ENCODE data around the gene PSMB3. TPM values are rescaled to one million over a fixed set of nuclear protein-coding genes. Genes with fewer than 3 reads are reported as not detected.

Gene PSMB3
- total RNA-seq, 1 donor from 2014 or later: 128 TPM

GRCh38 chr17:38796451-38797157, 44.1 kb downstream of the PSMB3 start:
- H3K27ac ChIP-seq: no peak overlapping the region
- no peak for DNase-seq
- intact Hi-C loops (cut with DNase I): no loop called here
- ATAC-seq: no peak
- peaks cover 42% of the 10 kb centered on the region for H3K4me1 ChIP-seq
- no peaks in the 10 kb centered on the region for H3K9me3 ChIP-seq
- H3K27me3 ChIP-seq (ENCODE audit: low read depth): no peaks in the 10 kb centered on the region
- H3K36me3 ChIP-seq: peaks cover 23% of the 10 kb centered on the region
- H3K4me3 ChIP-seq: peak overlapping the region; percentile 98
- TF ChIP-seq CTCF (IDR thresholded peaks at IDR 0.05): no peak

- H3K27me3 ChIP-seq (ENCODE audit: low read depth): no peaks in the 10 kb centered on the region
- peak overlapping the region; percentile 98 for H3K4me3 ChIP-seq
- ATAC-seq (no peak), DNase-seq (no peak)
- no peak for TF ChIP-seq CTCF (IDR thresholded peaks at IDR 0.05)
- intact Hi-C loops (cut with DNase I): no loop called here
- no peaks in the 10 kb centered on the region for H3K9me3 ChIP-seq
- peaks cover 42% of the 10 kb centered on the region for H3K4me1 ChIP-seq
- H3K27ac ChIP-seq: no peak overlapping the region
- peaks cover 26% of the 10 kb centered on the region for H3K36me3 ChIP-seq
These were observed 44.6 kb downstream of the PSMB3 start for GRCh38 chr17:38797158-38797490.

GRCh38 chr17:38797828-38798227, 45.3 kb downstream of the PSMB3 start:
- no peaks in the 10 kb centered on the region for H3K9me3 ChIP-seq
- peak overlapping the region; percentile 99 for H3K27ac ChIP-seq
- H3K36me3 ChIP-seq: peaks cover 27% of the 10 kb centered on the region
- no peaks in the 10 kb centered on the region for H3K27me3 ChIP-seq (ENCODE audit: low read depth)
- DNase-seq (no peak), ATAC-seq (no peak)
- H3K4me3 ChIP-seq: peak overlapping the region; percentile 98
- no peak for TF ChIP-seq CTCF (IDR thresholded peaks at IDR 0.05)
- peaks cover 42% of the 10 kb centered on the region for H3K4me1 ChIP-seq
- intact Hi-C loops (cut with DNase I): no loop called here

- intact Hi-C loops (cut with DNase I): no loop called here
- DNase-seq (peak; percentile 70), ATAC-seq (peak; percentile 41 to 50)
- Histone ChIP-seq H3K27ac (peak overlapping the region; percentile 99), H3K27me3 (ENCODE audit: low read depth) (no peaks in the 10 kb centered on the region), H3K36me3 (peaks cover 37% of the 10 kb centered on the region), H3K9me3 (no peaks in the 10 kb centered on the region), H3K4me1 (peaks cover 42% of the 10 kb centered on the region), H3K4me3 (peak overlapping the region; percentile 98)
- TF ChIP-seq CTCF (IDR thresholded peaks at IDR 0.05): no peak
These were observed 46.3 kb downstream of the PSMB3 start for GRCh38 chr17:38798614-38799500.

- Histone ChIP-seq H3K9me3 (no peaks in the 10 kb centered on the region), H3K4me1 (peaks cover 42% of the 10 kb centered on the region), H3K36me3 (peaks cover 45% of the 10 kb centered on the region), H3K27me3 (ENCODE audit: low read depth) (no peaks in the 10 kb centered on the region), H3K4me3 (peak within 1 kb of the TSS; percentile 98), H3K27ac (peak within 1 kb of the TSS; percentile 99)
- intact Hi-C loops (cut with DNase I): no loop called here
- peak; percentile 98 for DNase-seq
- peak; percentile 97 to 98 for ATAC-seq
- no peak for TF ChIP-seq CTCF (IDR thresholded peaks at IDR 0.05)
These were observed 47.1 kb downstream of the PSMB3 start, which contains the start of gene PIP4K2B for GRCh38 chr17:38799501-38800236. TSS of gene PIP4K2B (minus strand) at chr17:38799556. CDS start at chr17:38799424, 132 bp downstream.

Data from lower lobe of right lung (tissue), 2 donors.